GM23338 (cell line): ENCODE data around the gene LMF1. TPM values are rescaled to one million over a fixed set of nuclear protein-coding genes. Genes with fewer than 3 reads are reported as not detected.

Experiments
- polyA plus RNA-seq: library from polyadenylated mRNA; unstranded; fragments of >200 nt; fragmentation: Nextera tagmentation; extraction: Ambion mirVana; gene quantifications from 2 replicates; pipeline ENCODE4 v1.2.1, GENCODE V29; 2016
- total RNA-seq: library from RNA; depleted of rRNA; stranded (reverse); fragments of >200 nt; shearing (Covaris generic); gene quantifications from 2 replicates; pipeline ENCODE4 v1.2.3, GENCODE V29; 2014; rRNA removed

Gene LMF1
- total and polyA plus RNA-seq, 2 experiments from 2014 or later = 4.2 to 10.1 TPM

Other genes starting within 250 kb of the LMF1 start
- gene ANTKMT, start 249.8 kb downstream of the LMF1 start, total RNA-seq = 23.8 and 37.1 TPM in 2 replicates
- 37.2 and 59.0 TPM in 2 replicates for gene ANTKMT, start 249.8 kb downstream of the LMF1 start, polyA plus RNA-seq
- 3.5 and 12.6 TPM in 2 replicates for gene CCDC78, start 244.5 kb downstream of the LMF1 start, total RNA-seq
- gene CCDC78, start 244.5 kb downstream of the LMF1 start, polyA plus RNA-seq = 8.7 and 10.5 TPM in 2 replicates
- gene HAGHL, start 243.9 kb downstream of the LMF1 start, total RNA-seq = 19.1 and 21.6 TPM in 2 replicates
- gene HAGHL, start 243.9 kb downstream of the LMF1 start, polyA plus RNA-seq = 35.3 and 45.2 TPM in 2 replicates
- gene CIAO3, start 230.0 kb downstream of the LMF1 start, total RNA-seq = 19.2 and 42.3 TPM in 2 replicates
- 13.0 and 15.4 TPM in 2 replicates for gene CIAO3, start 230.0 kb downstream of the LMF1 start, polyA plus RNA-seq
- 0.10 TPM in 1 of 2 replicates, not detected in the other for gene MSLN, start 210.2 kb downstream of the LMF1 start, total RNA-seq
- not detected in 2 replicates for gene MSLN, start 210.2 kb downstream of the LMF1 start, polyA plus RNA-seq
- gene RPUSD1, start 182.6 kb downstream of the LMF1 start, total RNA-seq = 41.9 and 79.5 TPM in 2 replicates
- gene RPUSD1, start 182.6 kb downstream of the LMF1 start, polyA plus RNA-seq = 19.1 and 20.7 TPM in 2 replicates
- 108 and 129 TPM in 2 replicates for gene CHTF18, start 182.4 kb downstream of the LMF1 start, total RNA-seq
- 61.3 and 69.2 TPM in 2 replicates for gene CHTF18, start 182.4 kb downstream of the LMF1 start, polyA plus RNA-seq
- gene GNG13, start 170.2 kb downstream of the LMF1 start, total RNA-seq = not detected in 2 replicates
- 0.29 and 0.30 TPM in 2 replicates for gene GNG13, start 170.2 kb downstream of the LMF1 start, polyA plus RNA-seq
- 17.2 and 26.2 TPM in 2 replicates for gene SOX8, start 10.8 kb upstream of the LMF1 start, total RNA-seq
- gene SOX8, start 10.8 kb upstream of the LMF1 start, polyA plus RNA-seq = 5.7 and 6.7 TPM in 2 replicates
- 1.0 TPM in 1 of 2 replicates, not detected in the other for gene SSTR5, start 101.8 kb upstream of the LMF1 start, total RNA-seq
- gene SSTR5, start 101.8 kb upstream of the LMF1 start, polyA plus RNA-seq = 0.60 TPM in 1 of 2 replicates, not detected in the other
- not detected in 2 replicates for gene C1QTNF8, start 125.3 kb upstream of the LMF1 start, total RNA-seq
- gene C1QTNF8, start 125.3 kb upstream of the LMF1 start, polyA plus RNA-seq = not detected in 2 replicates
- gene CACNA1H, start 182.1 kb upstream of the LMF1 start, total RNA-seq = 34.5 and 43.3 TPM in 2 replicates
- gene CACNA1H, start 182.1 kb upstream of the LMF1 start, polyA plus RNA-seq = 3.5 and 3.8 TPM in 2 replicates